ENCODE measurements around the gene ZNF440. TPM values are rescaled to one million over a fixed set of nuclear protein-coding genes. Genes with fewer than 3 reads are reported as not detected.

ZNF440 gene
- total RNA-seq, 1 experiment from 2014 or later: 11.9 TPM

DNA sequence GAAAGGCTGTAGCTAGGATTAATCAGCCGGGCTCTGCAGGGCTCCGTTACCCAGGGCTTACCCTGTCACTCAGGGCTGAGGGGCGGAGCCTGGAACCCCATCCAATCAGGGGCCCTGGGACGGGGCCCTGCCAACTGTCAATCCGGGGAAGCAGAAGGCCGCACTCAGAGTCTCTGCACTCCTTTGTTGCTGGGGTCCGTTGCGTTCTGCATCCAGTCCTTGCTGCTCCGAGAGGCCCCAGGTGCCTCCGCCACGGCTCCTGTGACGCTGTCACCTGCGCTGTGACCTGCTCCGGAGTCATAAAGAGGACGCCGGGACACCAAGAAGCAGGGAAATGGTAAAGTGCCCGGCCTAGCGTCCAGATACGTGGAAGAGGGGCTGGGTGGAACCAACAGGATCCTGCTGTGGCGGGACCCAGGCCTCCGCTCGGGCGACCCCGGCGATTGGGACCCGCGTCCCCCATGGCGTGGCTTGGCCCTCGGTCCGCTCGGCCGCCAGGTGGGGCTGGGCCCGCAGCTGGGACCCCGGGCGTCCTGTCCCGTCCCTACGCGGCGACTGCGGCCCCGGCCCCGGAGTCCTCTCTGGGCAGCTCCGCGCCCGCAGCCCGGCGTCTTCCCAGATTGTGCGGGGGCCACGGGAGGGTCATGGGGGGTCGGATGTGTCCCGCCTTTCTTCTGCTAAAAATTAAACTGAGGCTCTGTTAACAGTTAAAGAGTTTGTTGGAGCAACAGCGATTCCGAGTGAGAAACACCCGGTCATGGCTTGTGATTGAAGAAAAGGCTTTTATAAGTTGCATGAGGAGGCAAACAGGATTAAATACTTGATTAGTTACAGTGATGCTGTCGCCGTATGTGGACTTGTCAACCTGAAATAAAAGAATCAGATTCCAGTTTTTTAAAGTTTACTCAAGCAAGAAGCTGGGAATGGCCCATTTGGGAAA lies 15.4 kb upstream of the ZNF440 start, which contains the start of gene ZNF491:
Gene ZNF491, plus strand, starts transcription at position 133 of the 940 bp plus-strand sequence. CDS start 7,431 bp downstream, outside the sequence.
- Histone ChIP-seq H3K36me3 (ENCODE audit: low read depth, low read length) (peaks cover 7% of the 10 kb centered on the region; the same call in 1 of the 2 replicates), H3K9ac (ENCODE audit: low read length) (peak within 1 kb of the TSS; percentile 48), H3K4me3 (ENCODE audit: low read length) (peak within 1 kb of the TSS; percentile 84), H3K79me2 (ENCODE audit: low read length) (no peaks in the 10 kb centered on the region), H3K9me3 (ENCODE audit: low read length) (peaks cover 15% of the 10 kb centered on the region), H2AFZ (ENCODE audit: low read length) (peak within 1 kb of the TSS; percentile 97), H3F3A (ENCODE audit: low read length, unreplicated experiment) (no peaks in the 10 kb centered on the region), H3K4me1 (ENCODE audit: insufficient read depth, low read length) (peaks cover 11% of the 10 kb centered on the region), H3K4me2 (ENCODE audit: low read length) (peak within 1 kb of the TSS; percentile 91), H3K27me3 (ENCODE audit: low read length) (no peaks in the 10 kb centered on the region), H3K9me2 (replicated peaks; ENCODE audit: low read length) (no peaks in the 10 kb centered on the region), H3K27ac (ENCODE audit: low read length) (no peak within 1 kb of the TSS), H4K20me1 (ENCODE audit: low read length) (no peaks in the 10 kb centered on the region)
- intact Hi-C loops (cut with micrococcal nuclease): no loop called here
- TF ChIP-seq EZH2phosphoT487 (IDR thresholded peaks at IDR 0.05; ENCODE audit: borderline replicate concordance, low read length): no peak
- TF ChIP-seq EZH2 (IDR thresholded peaks at IDR 0.05; ENCODE audit: low read length, unreplicated experiment): no peak
- TF ChIP-seq, protein P1, sequence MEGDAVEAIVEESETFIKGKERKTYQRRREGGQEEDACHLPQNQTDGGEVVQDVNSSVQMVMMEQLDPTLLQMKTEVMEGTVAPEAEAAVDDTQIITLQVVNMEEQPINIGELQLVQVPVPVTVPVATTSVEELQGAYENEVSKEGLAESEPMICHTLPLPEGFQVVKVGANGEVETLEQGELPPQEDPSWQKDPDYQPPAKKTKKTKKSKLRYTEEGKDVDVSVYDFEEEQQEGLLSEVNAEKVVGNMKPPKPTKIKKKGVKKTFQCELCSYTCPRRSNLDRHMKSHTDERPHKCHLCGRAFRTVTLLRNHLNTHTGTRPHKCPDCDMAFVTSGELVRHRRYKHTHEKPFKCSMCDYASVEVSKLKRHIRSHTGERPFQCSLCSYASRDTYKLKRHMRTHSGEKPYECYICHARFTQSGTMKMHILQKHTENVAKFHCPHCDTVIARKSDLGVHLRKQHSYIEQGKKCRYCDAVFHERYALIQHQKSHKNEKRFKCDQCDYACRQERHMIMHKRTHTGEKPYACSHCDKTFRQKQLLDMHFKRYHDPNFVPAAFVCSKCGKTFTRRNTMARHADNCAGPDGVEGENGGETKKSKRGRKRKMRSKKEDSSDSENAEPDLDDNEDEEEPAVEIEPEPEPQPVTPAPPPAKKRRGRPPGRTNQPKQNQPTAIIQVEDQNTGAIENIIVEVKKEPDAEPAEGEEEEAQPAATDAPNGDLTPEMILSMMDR (conservative IDR thresholded peaks at IDR 0.05; ENCODE audit: low read depth, low read length): peak; percentile 57
- CTCF ChIA-PET: interaction anchor here (0.6 to 1.7 kb wide), 10 partner anchors 13 to 342 kb away, joined by 3 to 26 read pairs (median 10); partner anchors contain the start of genes ZNF20, ZNF440, ZNF441 and ZNF700
- BruUV-seq (replicated peaks): no TSS peak
- POLR2A ChIA-PET (ENCODE audit: unreplicated experiment): interaction anchor here (0.5 to 0.6 kb wide), 3 partner anchors 292 to 902 kb away, joined by 3 to 4 read pairs (median 3); no protein-coding TSS in a partner anchor
- DNase-seq: peak; percentile 90
- ATAC-seq: peak; percentile 97

DNA sequence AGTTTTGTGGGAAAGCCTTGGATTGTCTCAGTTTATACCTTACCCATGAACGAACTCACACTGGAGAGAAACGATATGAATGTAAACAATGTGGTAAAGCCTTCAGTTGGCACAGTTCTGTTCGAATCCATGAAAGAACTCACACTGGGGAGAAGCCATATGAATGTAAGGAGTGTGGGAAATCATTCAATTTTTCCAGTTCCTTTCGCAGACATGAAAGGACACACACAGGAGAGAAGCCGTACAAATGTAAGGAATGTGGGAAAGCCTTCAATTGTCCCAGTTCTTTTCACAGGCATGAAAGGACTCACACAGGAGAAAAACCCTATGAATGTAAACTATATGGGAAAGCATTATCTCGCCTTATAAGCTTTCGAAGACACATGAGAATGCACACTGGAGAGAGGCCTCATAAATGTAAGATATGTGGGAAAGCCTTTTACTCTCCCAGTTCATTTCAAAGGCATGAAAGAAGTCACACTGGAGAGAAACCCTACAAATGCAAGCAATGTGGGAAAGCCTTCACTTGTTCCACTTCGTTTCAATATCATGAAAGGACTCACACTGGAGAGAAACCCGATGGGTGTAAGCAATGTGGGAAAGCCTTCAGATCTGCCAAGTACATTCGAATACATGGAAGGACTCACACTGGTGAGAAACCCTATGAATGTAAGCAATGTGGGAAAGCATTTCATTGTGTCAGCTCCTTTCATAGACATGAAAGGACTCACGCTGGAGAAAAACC lies 7.5 kb upstream of the ZNF440 start:
- H3K36me3 ChIP-seq (ENCODE audit: low read depth, low read length): peaks cover 25% of the 10 kb centered on the region
- no peaks in the 10 kb centered on the region for H3K9me2 ChIP-seq (replicated peaks; ENCODE audit: low read length)
- ATAC-seq (no peak), DNase-seq (no peak)
- no peak overlapping the region for H3K27ac ChIP-seq (ENCODE audit: low read length)
- no peaks in the 10 kb centered on the region for H3K4me1 ChIP-seq (ENCODE audit: insufficient read depth, low read length)
- peaks cover 64% of the 10 kb centered on the region for H3K9me3 ChIP-seq (ENCODE audit: low read length)
- H4K20me1 ChIP-seq (ENCODE audit: low read length): no peaks in the 10 kb centered on the region
- no peaks in the 10 kb centered on the region for H3K79me2 ChIP-seq (ENCODE audit: low read length)
- intact Hi-C loops (cut with micrococcal nuclease): no loop called here
- H3K27me3 ChIP-seq (ENCODE audit: low read length): no peaks in the 10 kb centered on the region
- CTCF ChIA-PET: no interaction called here
- H3K4me2 ChIP-seq (ENCODE audit: low read length): no peak overlapping the region
- no peak for TF ChIP-seq EZH2 (IDR thresholded peaks at IDR 0.05; ENCODE audit: low read length, unreplicated experiment)
- no peak for TF ChIP-seq EZH2phosphoT487 (IDR thresholded peaks at IDR 0.05; ENCODE audit: borderline replicate concordance, low read length)
- TF ChIP-seq, protein P1 (conservative IDR thresholded peaks at IDR 0.05; ENCODE audit: low read depth, low read length): no peak
- no peak overlapping the region for H3K9ac ChIP-seq (ENCODE audit: low read length)
- no peaks in the 10 kb centered on the region for H3F3A ChIP-seq (ENCODE audit: low read length, unreplicated experiment)
- POLR2A ChIA-PET (ENCODE audit: unreplicated experiment): no interaction called here
- no peak overlapping the region for H3K4me3 ChIP-seq (ENCODE audit: low read length)
- no peak overlapping the region for H2AFZ ChIP-seq (ENCODE audit: low read length)
- no TSS peak for BruUV-seq (replicated peaks)

Data from PC-3 (cell line).